ENCODE results near the gene DOK5.
"Not testable (repeated sequence)": the region's sequence is repeated elsewhere in the genome, so short reads cannot be mapped to it uniquely, and the experiment has no call there.

DOK5 gene

GRCh38 chr20:54475334-54476168 is at the start of gene DOK5:
TSS of gene DOK5 (plus strand) at chr20:54475593. CDS start at chr20:54475947, 354 bp downstream.
- DNase-seq: no peak

GRCh38 chr20:54429364-54429763 is 46.0 kb upstream of the DOK5 start:
- DNase-seq: no peak

GRCh38 chr20:54431156-54431944 is 44.0 kb upstream of the DOK5 start:
- no peak for DNase-seq

- DNase-seq: no peak
Observed at GRCh38 chr20:54432966-54433365, 42.4 kb upstream of the DOK5 start.

DNA sequence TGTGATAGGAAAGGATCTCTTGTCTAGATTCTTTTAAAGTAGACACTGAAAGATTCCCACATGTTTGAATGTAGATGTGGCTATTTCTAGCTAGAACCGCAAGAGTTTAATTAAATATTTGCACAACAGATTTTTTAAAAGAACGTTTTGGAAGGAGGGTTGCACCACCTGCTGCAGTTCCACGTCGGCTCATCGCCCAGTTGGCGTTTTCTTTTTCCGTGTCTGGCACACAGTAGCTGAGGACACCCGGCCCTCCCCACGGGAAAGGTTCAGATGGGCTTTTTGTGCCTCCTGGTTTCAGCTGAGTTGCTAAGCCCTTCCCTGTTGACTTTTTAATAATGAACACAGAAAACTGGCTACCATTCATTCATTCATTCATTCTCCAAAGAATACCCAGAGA is 41.8 kb upstream of the DOK5 start:
- no peak for DNase-seq

DNA sequence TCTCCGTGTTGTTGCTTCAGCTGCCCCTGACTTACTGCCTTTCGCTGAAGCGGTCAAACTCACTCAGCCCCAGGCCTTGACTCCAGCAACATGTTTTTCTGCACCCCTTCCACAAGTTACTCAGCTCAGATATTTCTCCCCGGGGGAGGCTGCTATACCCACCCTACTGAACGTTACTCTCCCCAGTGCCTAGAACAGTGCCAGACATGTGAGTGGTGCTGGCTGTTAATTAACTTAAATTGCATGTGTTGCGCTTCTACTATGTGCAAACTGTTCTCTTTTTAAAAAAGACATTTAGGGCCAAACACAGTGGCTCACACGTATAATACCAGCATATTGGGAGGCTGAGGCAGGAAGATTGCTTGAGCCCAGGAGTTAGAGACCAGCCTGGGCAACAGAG is 41.2 kb upstream of the DOK5 start:
- no peak for DNase-seq

GRCh38 chr20:54435015-54435414 is 40.4 kb upstream of the DOK5 start:
- no peak for DNase-seq

DNA sequence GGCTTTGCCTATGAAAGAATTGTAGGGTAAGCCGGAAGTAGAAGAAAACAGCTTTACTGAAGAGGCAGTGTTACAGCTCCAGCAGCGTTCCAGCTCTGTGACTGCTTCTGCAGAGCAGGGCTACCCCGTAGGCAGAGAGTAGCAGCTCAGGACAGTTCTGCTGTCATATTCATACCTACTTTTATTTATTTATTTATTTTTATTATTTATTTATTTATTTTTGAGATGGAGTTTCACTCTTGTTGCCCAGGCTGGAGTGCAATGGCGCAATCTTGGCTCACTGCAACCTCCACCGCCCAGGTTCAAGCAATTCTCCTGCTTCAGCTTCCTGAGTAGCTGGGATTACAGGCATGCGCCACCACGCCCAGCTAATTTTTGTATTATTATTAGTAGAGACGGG is 39.0 kb upstream of the DOK5 start:
- not testable (repeated sequence) for DNase-seq

- DNase-seq: no peak
Observed at GRCh38 chr20:54438166-54438565, 37.2 kb upstream of the DOK5 start.

DNA sequence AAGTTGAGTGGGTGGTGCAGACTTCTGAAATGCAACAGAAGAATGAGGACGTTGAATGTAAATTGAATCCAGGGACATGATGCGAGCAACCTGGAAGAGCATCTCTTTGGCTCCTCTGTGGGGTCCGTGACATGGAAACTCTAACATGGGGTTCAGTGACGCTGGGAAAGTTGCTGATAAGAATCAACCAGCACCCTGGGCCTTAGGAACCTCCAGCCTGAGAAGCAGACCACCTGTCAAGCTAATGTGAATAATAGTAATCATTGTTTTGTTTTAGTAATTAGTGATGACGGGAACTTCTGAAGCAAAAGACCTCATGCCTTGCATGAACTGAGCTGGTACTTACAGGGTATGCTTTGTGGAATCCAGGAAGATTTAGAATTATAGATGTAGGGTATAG is 25.2 kb upstream of the DOK5 start:
- no peak for DNase-seq

DNA sequence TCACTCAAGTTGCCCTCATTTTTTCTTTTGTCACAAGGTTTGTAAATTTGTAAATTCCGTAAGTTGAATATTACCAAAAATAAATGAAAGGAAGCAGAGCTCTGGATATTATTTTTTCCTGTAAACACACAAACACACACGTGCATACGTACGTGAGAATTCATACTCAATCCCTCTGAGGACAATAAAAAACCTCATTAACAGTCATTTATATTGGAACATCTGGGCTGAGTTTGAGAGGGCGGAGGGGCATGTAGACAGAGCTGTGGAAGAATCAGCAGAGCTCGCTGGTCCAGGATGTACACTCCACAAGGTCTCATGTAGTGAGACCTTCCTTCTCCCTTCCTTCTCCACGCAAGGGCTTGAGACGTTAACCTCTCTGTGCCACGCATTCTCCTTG is 24.2 kb upstream of the DOK5 start:
- no peak for DNase-seq

DNA sequence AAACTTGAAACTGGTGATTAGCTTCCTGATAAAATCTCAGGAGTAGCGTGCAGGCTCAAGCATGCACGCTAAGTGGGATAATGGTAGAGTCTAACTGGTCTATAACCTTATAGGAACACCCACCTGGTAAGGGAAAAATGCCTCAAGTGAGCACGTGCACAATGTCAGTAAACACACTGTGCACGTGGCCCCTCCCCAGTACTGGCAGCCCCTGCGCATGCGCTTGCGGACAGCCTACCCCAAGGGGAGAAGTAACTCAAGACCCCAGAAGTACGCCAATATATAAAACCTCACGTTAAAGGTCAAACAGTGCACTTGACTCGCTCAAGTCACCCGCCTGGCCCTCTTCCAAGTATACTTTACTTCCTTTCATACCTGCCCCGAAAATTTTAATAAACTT is 23.1 kb upstream of the DOK5 start:
- no peak for DNase-seq

DNA sequence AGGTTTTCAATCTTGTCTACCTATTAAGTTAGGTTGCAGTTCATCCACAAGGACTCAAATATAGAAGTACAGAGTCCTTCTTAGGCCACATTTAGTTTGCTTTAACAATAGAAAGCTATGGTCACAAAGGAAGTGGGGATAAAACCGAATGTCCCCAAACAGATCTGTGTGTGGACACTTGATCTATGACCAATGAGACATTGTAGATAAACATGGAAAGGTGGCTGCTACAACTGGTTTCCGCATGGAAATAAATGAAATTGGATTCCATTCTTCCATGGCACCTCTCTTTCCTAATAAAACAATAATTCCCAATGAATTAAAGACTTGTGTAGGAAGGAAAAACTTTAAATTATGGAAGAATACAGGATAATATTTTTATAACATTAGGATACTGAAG is 20.4 kb upstream of the DOK5 start:
- DNase-seq: no peak

- no peak for DNase-seq
Observed at GRCh38 chr20:54456423-54456822, 19.0 kb upstream of the DOK5 start.

GRCh38 chr20:54456961-54457360 is 18.4 kb upstream of the DOK5 start:
- no peak for DNase-seq

- no peak for DNase-seq
Observed at GRCh38 chr20:54458219-54458618, 17.2 kb upstream of the DOK5 start.

DNA sequence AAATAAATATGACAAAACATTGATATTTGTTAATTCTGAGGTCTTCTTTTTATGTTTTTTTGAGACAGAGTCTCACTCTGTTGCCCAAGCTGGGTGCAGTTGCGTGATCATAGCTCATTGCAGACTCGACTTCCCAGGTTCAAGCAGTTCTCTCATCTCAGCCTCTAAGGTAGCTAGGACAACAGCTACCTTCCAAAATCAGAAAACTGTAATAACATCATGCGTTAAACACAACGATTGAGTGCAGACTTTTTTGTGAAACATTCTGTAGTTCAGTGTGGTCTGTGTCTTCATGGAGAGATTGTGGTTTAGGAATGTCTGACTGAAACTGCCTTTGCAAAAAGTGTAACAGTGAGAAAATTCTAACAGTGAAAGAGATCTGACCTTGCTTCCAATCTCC is 16.1 kb upstream of the DOK5 start:
- no peak for DNase-seq

GRCh38 chr20:54464003-54464402 is 11.4 kb upstream of the DOK5 start:
- no peak for DNase-seq

- DNase-seq: no peak
Observed at GRCh38 chr20:54466127-54466526, 9.3 kb upstream of the DOK5 start.

- DNase-seq: no peak
Observed at GRCh38 chr20:54467622-54468021, 7.8 kb upstream of the DOK5 start.

GRCh38 chr20:54468082-54468481 is 7.3 kb upstream of the DOK5 start:
- DNase-seq: no peak

- DNase-seq: no peak
Observed at GRCh38 chr20:54469293-54469692, 6.1 kb upstream of the DOK5 start.

GRCh38 chr20:54469952-54470351 is 5.4 kb upstream of the DOK5 start:
- DNase-seq: no peak

DNA sequence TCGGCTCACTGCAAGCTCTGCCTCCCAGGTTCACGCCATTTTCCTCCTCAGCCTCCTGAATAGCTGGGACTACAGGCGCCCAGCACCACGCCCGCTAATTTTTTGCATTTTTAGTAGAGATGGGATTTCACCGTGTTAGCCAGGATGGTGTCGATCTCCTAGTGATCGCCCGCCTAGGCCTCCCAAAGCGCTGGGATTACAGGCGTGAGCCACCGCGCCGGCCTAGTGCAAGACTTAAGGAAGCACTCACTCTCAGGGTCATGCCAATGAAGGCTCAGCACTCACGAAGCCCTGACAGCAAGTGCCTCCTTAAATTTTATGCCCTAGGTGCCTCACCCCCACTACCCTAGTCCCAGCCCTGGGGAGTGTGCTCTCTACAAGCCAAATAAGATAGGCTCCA is 4.7 kb upstream of the DOK5 start:
- no peak for DNase-seq

Measured in activated CD4-positive, CD25-positive, alpha-beta regulatory T cell (primary cell).